ENCODE results near the gene CMTR1.
"Not testable (repeated sequence)": the region's sequence is repeated elsewhere in the genome, so short reads cannot be mapped to it uniquely, and the experiment has no call there.

CMTR1 gene

GRCh38 chr6:37396571-37397180 is 36.3 kb upstream of the CMTR1 start:
- TF ChIP-seq CTCF (IDR thresholded peaks at IDR 0.05; ENCODE audit: extremely low read depth, missing control alignments): no peak
- DNase-seq (ENCODE audit: low spot score): no peak

- no peak for DNase-seq (ENCODE audit: low spot score)
- no peak for TF ChIP-seq CTCF (IDR thresholded peaks at IDR 0.05; ENCODE audit: extremely low read depth, missing control alignments)
These were observed 33.9 kb upstream of the CMTR1 start for GRCh38 chr6:37399131-37399530.

GRCh38 chr6:37399795-37400490 is 33.1 kb upstream of the CMTR1 start:
- no peak for DNase-seq (ENCODE audit: low spot score)
- TF ChIP-seq CTCF (IDR thresholded peaks at IDR 0.05; ENCODE audit: extremely low read depth, missing control alignments): no peak

- DNase-seq (ENCODE audit: low spot score): not testable (repeated sequence)
These were observed 31.4 kb upstream of the CMTR1 start for GRCh38 chr6:37401658-37402057.

DNA sequence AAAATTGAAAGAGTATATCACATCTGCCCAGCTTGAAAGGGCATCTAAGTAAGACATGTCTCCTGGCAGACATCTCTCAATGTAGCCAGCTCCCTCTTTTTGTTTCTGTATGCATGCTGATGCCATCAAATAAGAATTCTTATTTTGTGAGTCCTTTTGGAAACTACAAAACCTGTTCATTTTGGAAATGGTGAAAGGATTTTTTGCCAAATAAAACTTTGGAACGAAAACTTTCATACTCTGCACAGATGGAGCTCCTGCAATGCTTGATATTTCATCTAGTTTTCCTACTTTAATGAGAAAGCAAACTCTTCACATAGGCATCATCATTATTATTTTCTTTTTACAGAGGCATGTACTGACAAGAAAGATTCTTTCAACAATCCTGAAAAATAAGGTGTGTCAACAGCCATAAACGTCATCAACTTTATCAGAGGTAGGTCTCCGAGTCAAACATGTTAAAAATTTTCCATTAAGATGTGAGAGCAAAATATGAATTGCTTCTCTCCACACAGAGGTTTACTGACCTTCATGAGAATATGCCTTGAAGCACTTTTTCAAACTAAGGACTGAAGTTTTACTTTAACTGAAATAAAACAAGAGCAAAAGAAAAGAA is 26.2 kb upstream of the CMTR1 start:
- no peak for DNase-seq (ENCODE audit: low spot score)
- TF ChIP-seq CTCF (IDR thresholded peaks at IDR 0.05; ENCODE audit: extremely low read depth, missing control alignments): no peak

DNA sequence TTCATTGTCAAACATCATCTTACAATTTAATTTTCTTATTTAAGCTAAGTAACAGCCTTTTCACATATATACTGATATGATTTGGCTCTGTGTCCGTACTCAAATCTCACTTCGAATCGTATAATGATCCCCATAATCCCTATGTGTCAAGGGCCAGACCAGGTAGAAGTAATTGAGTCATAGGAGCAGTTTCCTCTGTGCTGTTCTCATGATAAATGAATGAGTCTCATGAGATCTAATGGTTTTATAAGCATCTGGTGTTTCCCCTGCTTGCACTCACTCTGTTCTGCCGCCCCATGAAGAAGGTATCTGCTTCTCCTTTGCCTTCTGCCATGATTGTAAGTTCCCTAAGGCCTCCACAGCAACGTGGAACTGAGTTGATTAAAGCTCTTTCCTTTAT is 25.1 kb upstream of the CMTR1 start:
- no peak for DNase-seq (ENCODE audit: low spot score)
- no peak for TF ChIP-seq CTCF (IDR thresholded peaks at IDR 0.05; ENCODE audit: extremely low read depth, missing control alignments)

DNA sequence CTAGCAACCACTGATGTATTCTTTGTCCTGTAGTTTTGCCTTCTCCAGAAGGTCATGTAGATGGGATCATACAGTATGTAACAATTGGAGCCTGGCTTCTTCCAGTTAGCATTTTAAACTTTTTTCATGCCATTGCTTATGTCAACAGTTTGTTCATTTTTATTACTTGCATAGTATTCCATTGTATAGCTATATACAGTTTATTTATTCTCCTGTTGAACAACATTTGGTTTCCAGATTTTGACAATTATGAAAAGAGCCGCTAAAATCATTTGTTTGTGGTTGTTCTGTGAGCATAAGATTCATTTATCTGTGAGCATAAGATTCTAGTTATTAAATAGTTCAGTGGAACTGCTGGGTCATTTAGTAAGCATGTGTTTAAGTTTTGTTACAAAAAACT is 23.5 kb upstream of the CMTR1 start:
- TF ChIP-seq CTCF (IDR thresholded peaks at IDR 0.05; ENCODE audit: extremely low read depth, missing control alignments): no peak
- DNase-seq (ENCODE audit: low spot score): no peak
